Limb (tissue), 2 donors: ENCODE data around the gene PLPP3.

ENCODE experiments used
- DNase-seq, 2 donors: peaks; one replicate each; pipeline ENCODE4 v3.0.0-alpha.2; 2016; ENCODE audit errors: extremely low spot score in 2 of 2

The PLPP3 gene

GRCh38 chr1:56524263-56524662, 55.1 kb downstream of the PLPP3 start:
- DNase-seq: no peak

- no peak for DNase-seq
These were observed 56.7 kb downstream of the PLPP3 start for GRCh38 chr1:56522680-56523079.

GRCh38 chr1:56520016-56520601, 59.3 kb downstream of the PLPP3 start:
- DNase-seq: no peak

GRCh38 chr1:56517404-56518130, 61.8 kb downstream of the PLPP3 start:
- no peak for DNase-seq

- DNase-seq: no peak
These were observed 62.7 kb downstream of the PLPP3 start for GRCh38 chr1:56516539-56517252.

- DNase-seq: no peak
These were observed 63.3 kb downstream of the PLPP3 start for GRCh38 chr1:56515898-56516538.

- no peak for DNase-seq
These were observed 66.5 kb downstream of the PLPP3 start for GRCh38 chr1:56512724-56513494.

GRCh38 chr1:56511766-56512165, 67.6 kb downstream of the PLPP3 start:
- DNase-seq: no peak

- DNase-seq: no peak
These were observed 68.0 kb downstream of the PLPP3 start for GRCh38 chr1:56511364-56511763.

GRCh38 chr1:56510642-56511021, 68.7 kb downstream of the PLPP3 start:
- DNase-seq: no peak

- no peak for DNase-seq
These were observed 69.4 kb downstream of the PLPP3 start for GRCh38 chr1:56509713-56510641.

- no peak for DNase-seq
These were observed 70.8 kb downstream of the PLPP3 start for GRCh38 chr1:56508523-56508983.

- DNase-seq: no peak
These were observed 71.3 kb downstream of the PLPP3 start for GRCh38 chr1:56507925-56508522.

- DNase-seq: no peak
These were observed 72.3 kb downstream of the PLPP3 start for GRCh38 chr1:56506951-56507491.

- DNase-seq: no peak
These were observed 73.3 kb downstream of the PLPP3 start for GRCh38 chr1:56505792-56506743.

GRCh38 chr1:56502700-56503245, 76.6 kb downstream of the PLPP3 start:
- no peak for DNase-seq

- DNase-seq: no peak
These were observed 77.5 kb downstream of the PLPP3 start for GRCh38 chr1:56501888-56502287.

GRCh38 chr1:56501426-56501825, 77.9 kb downstream of the PLPP3 start:
- no peak for DNase-seq
